ENCODE results near the gene TXNDC15. TPM values are rescaled to one million over a fixed set of nuclear protein-coding genes. Genes with fewer than 3 reads are reported as not detected.

The TXNDC15 gene
- total and polyA plus RNA-seq, 2 donors (not counting 1 experiment from before 2014, with no cell fraction given): 65.9 to 132 TPM

- no peaks in the 10 kb centered on the region for H3K79me2 ChIP-seq (ENCODE audit: control insufficient read depth, insufficient read depth, low read length)
- no peaks in the 10 kb centered on the region for H3K27me3 ChIP-seq (ENCODE audit: control insufficient read depth, insufficient read depth, low read length)
- no peak overlapping the region for H2AFZ ChIP-seq (ENCODE audit: low read length)
- no peak overlapping the region for H3K9ac ChIP-seq (ENCODE audit: insufficient read depth, low read length)
- TF ChIP-seq EZH2 (IDR thresholded peaks at IDR 0.05; ENCODE audit: low read length, missing control alignments) (no peak), CTCF (conservative IDR thresholded peaks at IDR 0.05 in 1 of 2, IDR thresholded peaks at IDR 0.05 in 1 of 2; ENCODE audit: low read depth in 1 of 2, low read length in 2 of 2) (no peak)
- no peaks in the 10 kb centered on the region for H3K4me1 ChIP-seq (ENCODE audit: control insufficient read depth, extremely low read depth, insufficient read depth, low read length)
- no peak overlapping the region for H3K4me2 ChIP-seq (ENCODE audit: extremely low read depth, insufficient read depth, low read length)
- H4K20me1 ChIP-seq (ENCODE audit: control insufficient read depth, extremely low read depth, insufficient read depth, low read length): no peaks in the 10 kb centered on the region
- H3K36me3 ChIP-seq (ENCODE audit: control insufficient read depth, insufficient read depth, low read length): peaks cover 2% of the 10 kb centered on the region
- no peaks in the 10 kb centered on the region for H3K9me3 ChIP-seq (ENCODE audit: control insufficient read depth, insufficient read depth, low read depth, low read length)
- H3K27ac ChIP-seq (ENCODE audit: insufficient read depth, low read length): no peak overlapping the region
- no peak overlapping the region for H3K4me3 ChIP-seq (replicated peaks in 1 of 4; ENCODE audit: control extremely low read depth in 1 of 4, insufficient read depth in 1 of 4, low read depth in 3 of 4, low read length in 4 of 4)
- DNase-seq (ENCODE audit: low read depth in 2 of 2): no peak
Observed at GRCh38 chr5:134913254-134913653, 39.1 kb downstream of the TXNDC15 start.

- H3K9me3 ChIP-seq (ENCODE audit: control insufficient read depth, insufficient read depth, low read depth, low read length): no peaks in the 10 kb centered on the region
- no peak overlapping the region for H3K9ac ChIP-seq (ENCODE audit: insufficient read depth, low read length)
- no peaks in the 10 kb centered on the region for H3K27me3 ChIP-seq (ENCODE audit: control insufficient read depth, insufficient read depth, low read length)
- peaks cover 2% of the 10 kb centered on the region for H3K36me3 ChIP-seq (ENCODE audit: control insufficient read depth, insufficient read depth, low read length)
- H3K79me2 ChIP-seq (ENCODE audit: control insufficient read depth, insufficient read depth, low read length): no peaks in the 10 kb centered on the region
- no peak overlapping the region for H3K4me3 ChIP-seq (replicated peaks in 1 of 4; ENCODE audit: control extremely low read depth in 1 of 4, insufficient read depth in 1 of 4, low read depth in 3 of 4, low read length in 4 of 4)
- no peak overlapping the region for H2AFZ ChIP-seq (ENCODE audit: low read length)
- DNase-seq (ENCODE audit: low read depth in 2 of 2): no peak
- H4K20me1 ChIP-seq (ENCODE audit: control insufficient read depth, extremely low read depth, insufficient read depth, low read length): no peaks in the 10 kb centered on the region
- no peak overlapping the region for H3K4me2 ChIP-seq (ENCODE audit: extremely low read depth, insufficient read depth, low read length)
- H3K4me1 ChIP-seq (ENCODE audit: control insufficient read depth, extremely low read depth, insufficient read depth, low read length): no peaks in the 10 kb centered on the region
- no peak overlapping the region for H3K27ac ChIP-seq (ENCODE audit: insufficient read depth, low read length)
- TF ChIP-seq EZH2 (IDR thresholded peaks at IDR 0.05; ENCODE audit: low read length, missing control alignments): no peak
- no peak for TF ChIP-seq CTCF (conservative IDR thresholded peaks at IDR 0.05 in 1 of 2, IDR thresholded peaks at IDR 0.05 in 1 of 2; ENCODE audit: low read depth in 1 of 2, low read length in 2 of 2)
Observed at GRCh38 chr5:134913795-134914194, 39.6 kb downstream of the TXNDC15 start.

GRCh38 chr5:134917070-134917815 is 43.1 kb downstream of the TXNDC15 start:
- no peaks in the 10 kb centered on the region for H3K9me3 ChIP-seq (ENCODE audit: control insufficient read depth, insufficient read depth, low read depth, low read length)
- no peaks in the 10 kb centered on the region for H3K36me3 ChIP-seq (ENCODE audit: control insufficient read depth, insufficient read depth, low read length)
- H3K4me3 ChIP-seq (replicated peaks in 1 of 4; ENCODE audit: control extremely low read depth in 1 of 4, insufficient read depth in 1 of 4, low read depth in 3 of 4, low read length in 4 of 4): no peak overlapping the region
- no peaks in the 10 kb centered on the region for H3K79me2 ChIP-seq (ENCODE audit: control insufficient read depth, insufficient read depth, low read length)
- no peak overlapping the region for H2AFZ ChIP-seq (ENCODE audit: low read length)
- peak in 1 of 2 donors; percentile 10 for TF ChIP-seq CTCF (conservative IDR thresholded peaks at IDR 0.05 in 1 of 2, IDR thresholded peaks at IDR 0.05 in 1 of 2; ENCODE audit: low read depth in 1 of 2, low read length in 2 of 2)
- no peak for TF ChIP-seq EZH2 (IDR thresholded peaks at IDR 0.05; ENCODE audit: low read length, missing control alignments)
- H3K4me2 ChIP-seq (ENCODE audit: extremely low read depth, insufficient read depth, low read length): no peak overlapping the region
- DNase-seq (ENCODE audit: low read depth in 2 of 2): no peak
- no peaks in the 10 kb centered on the region for H3K4me1 ChIP-seq (ENCODE audit: control insufficient read depth, extremely low read depth, insufficient read depth, low read length)
- H3K9ac ChIP-seq (ENCODE audit: insufficient read depth, low read length): no peak overlapping the region
- no peaks in the 10 kb centered on the region for H4K20me1 ChIP-seq (ENCODE audit: control insufficient read depth, extremely low read depth, insufficient read depth, low read length)
- no peaks in the 10 kb centered on the region for H3K27me3 ChIP-seq (ENCODE audit: control insufficient read depth, insufficient read depth, low read length)
- no peak overlapping the region for H3K27ac ChIP-seq (ENCODE audit: insufficient read depth, low read length)
